HepG2 (cell line): ENCODE data around the gene HNRNPM. TPM values are rescaled to one million over a fixed set of nuclear protein-coding genes. Genes with fewer than 3 reads are reported as not detected.

Experiments used
- ATAC-seq: fragments of 200-7000 bp; cut with Tn5 transposase; 3 replicates; pipeline ENCODE4 v1.9.1; 2020; ENCODE audit warnings: mild to moderate bottlenecking, moderate library complexity
- BruUV-seq: library from RNA; stranded (reverse); fragments of 400-500 nt; replicated peaks from 2 replicates; lab custom pipeline; 2021; lab: Mats Ljungman, UMichigan
- CTCF ChIA-PET: fragments of 300-600 bp; formaldehyde crosslinking; extraction: SDS; loops from one replicate; lab custom pipeline; 2021; ENCODE audit warnings: low total read pairs, inconsistent platforms, low intra/inter-chr PET ratio; lab: Yijun Ruan, JAX
- POLR2A ChIA-PET: fragments of 350-600 bp; sonication (Branson Sonifier 250); formaldehyde crosslinking; loops from one replicate; lab custom pipeline; 2020; ENCODE audit warnings: antibody characterized with exemption, inconsistent platforms; lab: Yijun Ruan, JAX
- DNase-seq: peaks from one replicate; pipeline ENCODE4 v3.0.0-alpha.2; 2015; ENCODE audit warnings: low spot score
- FAIRE-seq: peaks from 3 replicates; lab custom pipeline; 2011; peaks lifted over from hg19 to GRCh38; lab: Jason Lieb, UNC
- H2AFZ ChIP-seq: one replicate; pipeline ENCODE4 v1.6.1; 2011; ENCODE audit warnings: low read length, inconsistent platforms
- H3K27ac ChIP-seq: fragments of 300-600 bp; 3 replicates; pipeline ENCODE4 v1.8.0; 2011; ENCODE audit warnings: mixed run types, mild to moderate bottlenecking, mixed read lengths, low read length, inconsistent platforms; ENCODE audit not compliant: insufficient read depth; ENCODE audit errors: extremely low read length
- H3K27me3 ChIP-seq, 2 experiments: fragments of 200-600 bp in 1 of 2; 2 replicates in 1 of 2; 3 replicates in 1 of 2; pipeline versions ENCODE4 v1.6.0 to v1.8.0; 2011; ENCODE audit warnings: low read length in 2 of 2, mild to moderate bottlenecking in 2 of 2, moderate library complexity in 2 of 2, inconsistent platforms in 1 of 2; ENCODE audit not compliant: insufficient read depth in 2 of 2, control insufficient read depth in 1 of 2
- H3K36me3 ChIP-seq, 2 experiments: fragments of 200-600 bp in 1 of 2; replicated peaks in 1 of 2; 2 replicates in 1 of 2; 3 replicates in 1 of 2; pipeline versions ENCODE4 v1.5.1 to v1.8.0; 2011; ENCODE audit warnings: low read length in 2 of 2, inconsistent platforms in 1 of 2; ENCODE audit not compliant: insufficient read depth in 2 of 2, control insufficient read depth in 1 of 2
- H3K4me1 ChIP-seq: 2 replicates; pipeline ENCODE4 v1.5.1; 2012; ENCODE audit warnings: low read length, inconsistent platforms; ENCODE audit not compliant: insufficient read depth
- H3K4me2 ChIP-seq: 2 replicates; pipeline ENCODE4 v1.6.0; 2011; ENCODE audit warnings: low read depth, low read length, inconsistent platforms
- H3K4me3 ChIP-seq, 3 experiments: fragments of 200-600 bp in 1 of 3; sonication (generic), shearing (Covaris generic) in 1 of 3; replicated peaks in 1 of 3; 2 replicates each; pipeline ENCODE4 v1.5.1; 2011 to 2016; ENCODE audit warnings: low read length in 3 of 3, inconsistent platforms in 2 of 3, low read depth in 2 of 3, mild to moderate bottlenecking in 2 of 3, control low read depth in 1 of 3, mixed read lengths in 1 of 3; ENCODE audit not compliant: insufficient read depth in 1 of 3
- H3K79me2 ChIP-seq: one replicate; pipeline ENCODE4 v1.6.1; 2011; ENCODE audit warnings: low read length, inconsistent platforms; ENCODE audit not compliant: insufficient read depth
- H3K9ac ChIP-seq: 2 replicates; pipeline ENCODE4 v1.6.0; 2011; ENCODE audit warnings: mild to moderate bottlenecking, low read depth, low read length, inconsistent platforms; ENCODE audit not compliant: insufficient read depth
- H3K9me3 ChIP-seq: 2 replicates; pipeline ENCODE4 v1.5.1; 2012; ENCODE audit warnings: mild to moderate bottlenecking, low read length
- H4K20me1 ChIP-seq: 2 replicates; pipeline ENCODE4 v1.6.0; 2011; ENCODE audit warnings: inconsistent platforms, mild to moderate bottlenecking, low read length, moderate library complexity; ENCODE audit not compliant: insufficient read depth
- ARNTL ChIP-seq: sonication (generic); formaldehyde crosslinking; IDR thresholded peaks from 2 replicates; pipeline ENCODE4 v1.4.0; 2020; ENCODE audit warnings: mild to moderate bottlenecking, missing genetic modification reagents
- DPF2 ChIP-seq: sonication (generic); formaldehyde crosslinking; IDR thresholded peaks from 2 replicates; pipeline ENCODE4 v1.4.0; 2020; ENCODE audit warnings: mild to moderate bottlenecking, low read depth, missing genetic modification reagents, borderline replicate concordance
- GPN1 ChIP-seq: sonication (generic); formaldehyde crosslinking; IDR thresholded peaks from 2 replicates; pipeline ENCODE4 v1.5.1; 2020; ENCODE audit warnings: missing genetic modification reagents, borderline replicate concordance
- LCORL ChIP-seq, 2 experiments: fragments of 450-650 bp in 1 of 2; sonication (generic) in 1 of 2; formaldehyde crosslinking in 1 of 2; IDR thresholded peaks; 2 replicates each; pipeline versions ENCODE4 v1.5.0 to v1.6.1; 2017 to 2020; ENCODE audit warnings: antibody characterized with exemption in 1 of 2, missing genetic modification reagents in 1 of 2
- MED1 ChIP-seq: sonication (generic); formaldehyde crosslinking; IDR thresholded peaks from 2 replicates; pipeline ENCODE4 v1.4.0; 2020; ENCODE audit warnings: missing genetic modification reagents
- NCOA2 ChIP-seq: sonication (generic); formaldehyde crosslinking; IDR thresholded peaks from 2 replicates; pipeline ENCODE4 v1.8.0; 2022; ENCODE audit warnings: inconsistent platforms
- RBFOX2 ChIP-seq: fragments of 200-400 bp; formaldehyde crosslinking; IDR thresholded peaks from 2 replicates; pipeline ENCODE4 v1.6.1; 2017; ENCODE audit warnings: low read depth, mild to moderate bottlenecking, low read length
- REL ChIP-seq: sonication (generic); formaldehyde crosslinking; conservative IDR thresholded peaks from 2 replicates; pipeline ENCODE4 v1.8.0; 2022; ENCODE audit warnings: mild to moderate bottlenecking, missing genetic modification reagents, moderate library complexity
- SAFB2 ChIP-seq: sonication (generic); formaldehyde crosslinking; IDR thresholded peaks from 2 replicates; pipeline ENCODE4 v1.5.1; 2020; ENCODE audit warnings: missing genetic modification reagents, low read depth, mild to moderate bottlenecking, borderline replicate concordance
- SATB2 ChIP-seq: sonication (generic); formaldehyde crosslinking; IDR thresholded peaks from 2 replicates; pipeline ENCODE4 v1.5.0; 2020; ENCODE audit warnings: missing genetic modification reagents
- ZMYM3 ChIP-seq: sonication (generic); formaldehyde crosslinking; IDR thresholded peaks from 2 replicates; pipeline ENCODE4 v1.5.1; 2020; ENCODE audit warnings: mild to moderate bottlenecking, missing genetic modification reagents
- ZNF572 ChIP-seq: sonication (generic); formaldehyde crosslinking; IDR thresholded peaks from 2 replicates; pipeline ENCODE4 v1.5.1; 2020; ENCODE audit warnings: mild to moderate bottlenecking, missing genetic modification reagents
- ZNF672 ChIP-seq: sonication (generic); formaldehyde crosslinking; IDR thresholded peaks from 2 replicates; pipeline ENCODE4 v1.8.1; 2022; ENCODE audit warnings: missing genetic modification reagents
- ZSCAN20 ChIP-seq: sonication (generic); formaldehyde crosslinking; IDR thresholded peaks from 2 replicates; pipeline ENCODE4 v1.4.0; 2020; ENCODE audit warnings: missing genetic modification reagents, mild to moderate bottlenecking, borderline replicate concordance
- WGBS: methylation state at CpG from one replicate; pipeline ENCODE4 v1.1.6; 2017; ENCODE audit warnings: low lambda C conversion rate; 5-methylcytosine and 5-hydroxymethylcytosine counted together
- in situ Hi-C: cut with HindIII; loops from 2 replicates; pipeline ENCODE4 v1.10.0; 2017; ENCODE audit warnings: low pct_unique_long_range_greater_than_20kb; ENCODE audit not compliant: extremely low pct_ligation_motif_present
- intact Hi-C: fragments of 100-400 bp; cut with micrococcal nuclease; formaldehyde crosslinking; loops from one replicate; pipeline ENCODE4 v1.10.0; 2022; ENCODE audit not compliant: unreplicated experiment
- polyA plus RNA-seq, 8 experiments: library from polyadenylated mRNA; depleted of rRNA in 3 of 8; stranded (reverse) in 7 of 8; unstranded in 1 of 8; fragments of >200 nt; fragmentation: Illumina TruSeq in 4 of 8; extraction: Trizol in 4 of 8; gene quantifications; 2 replicates each; pipeline versions ENCODE4 v1.2.1 to v1.2.3, GENCODE V29; 2011 to 2016; ENCODE audit warnings: low read depth in 4 of 8, missing spikeins in 1 of 8, mixed read lengths in 1 of 8; ENCODE audit not compliant: insufficient read depth in 1 of 8
- total RNA-seq, 5 experiments: library from RNA; depleted of rRNA; stranded (reverse); fragments of >200 nt; fragmentation: Illumina TruSeq; extraction: Trizol; gene quantifications; 2 replicates each; pipeline ENCODE4 v1.2.3, GENCODE V29; 2016; ENCODE audit warnings: low read depth in 1 of 5

HNRNPM gene
- total and polyA plus RNA-seq, 2 of the 13 experiments (the other 11 are each of a cell fraction or from before 2014, with no cell fraction given): 56.7 to 102 TPM

- Histone ChIP-seq H4K20me1 (no peaks in the 10 kb centered on the region), H3K4me1 (peaks cover 35% of the 10 kb centered on the region), H3K9me3 (no peaks in the 10 kb centered on the region), H3K79me2 (no peaks in the 10 kb centered on the region), H3K27ac (no peak overlapping the region), H3K4me2 (no peak overlapping the region), H2AFZ (no peak overlapping the region), H3K27me3 (peaks cover 2 to 28% of the 10 kb centered on the region in 2 experiments; a peak in 3 of 5 replicates), H3K9ac (no peak overlapping the region), H3K36me3 (no peaks in the 10 kb centered on the region), H3K4me3 (no peak overlapping the region)
- no peak for DNase-seq
- FAIRE-seq: no peak
- in situ Hi-C loops (no loop called here), intact Hi-C loops (no loop called here)
- BruUV-seq: no TSS peak
- TF ChIP-seq MED1 (no peak), ZMYM3 (CRISPR knock-in tag) (peak; percentile 63; the same call in 1 of the 2 replicates)
- POLR2A ChIA-PET: no interaction called here
- WGBS: 17% methylated on average over 6 of the region's 6 CpGs
- no peak for ATAC-seq
- CTCF ChIA-PET: no interaction called here
These were observed 56.7 kb downstream of the HNRNPM start for GRCh38 chr19:8501516-8501915.

DNA sequence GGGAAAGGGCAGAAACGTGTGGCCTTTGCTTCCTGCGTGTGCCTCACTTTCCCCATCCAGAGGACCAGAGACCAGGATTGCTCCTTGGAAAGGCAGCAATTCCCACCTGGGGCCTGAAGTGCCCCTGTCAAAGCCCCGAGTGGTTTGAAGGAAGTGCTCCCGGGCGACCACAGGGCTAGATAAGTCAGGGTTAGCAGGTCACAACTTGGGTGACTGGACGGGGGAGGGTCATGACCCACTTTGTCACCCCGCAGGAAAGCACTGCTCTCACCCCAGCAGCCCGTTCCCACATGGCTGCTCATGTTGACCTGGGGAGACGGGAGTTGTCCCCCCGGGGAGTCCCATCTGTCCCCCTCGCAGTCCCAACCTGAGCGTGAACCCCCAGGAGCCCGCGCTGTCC, 57.2 kb downstream of the HNRNPM start:
- in situ Hi-C loops (no loop called here), intact Hi-C loops (no loop called here)
- Histone ChIP-seq H3K9ac (no peak overlapping the region), H2AFZ (no peak overlapping the region), H3K4me2 (no peak overlapping the region), H3K9me3 (no peaks in the 10 kb centered on the region), H3K36me3 (no peaks in the 10 kb centered on the region), H3K4me1 (peaks cover 37% of the 10 kb centered on the region), H3K79me2 (no peaks in the 10 kb centered on the region), H3K4me3 (no peak overlapping the region; a peak in 1 of 6 replicates), H3K27me3 (peaks cover 2 to 28% of the 10 kb centered on the region in 2 experiments; a peak in 3 of 5 replicates)
- ATAC-seq (no peak), FAIRE-seq (no peak)
- BruUV-seq: no TSS peak
- ChIA-PET POLR2A (no interaction called here), CTCF (no interaction called here)
- no peak for TF ChIP-seq DPF2 (CRISPR knock-in tag)
- no peak for TF ChIP-seq ZNF572 (CRISPR knock-in tag)
- TF ChIP-seq ARNTL (CRISPR knock-in tag): no peak
- no peak for TF ChIP-seq REL (CRISPR knock-in tag)
- TF ChIP-seq ZNF672 (CRISPR knock-in tag): no peak
- TF ChIP-seq GPN1 (CRISPR knock-in tag): no peak
- no peak for TF ChIP-seq SATB2 (CRISPR knock-in tag)
- no peak for TF ChIP-seq SAFB2
- TF ChIP-seq LCORL (IDR thresholded peaks at IDR 0.05): no peak
- no peak for TF ChIP-seq LCORL (CRISPR knock-in tag; IDR thresholded peaks at IDR 0.05)
- TF ChIP-seq NCOA2 (CRISPR knock-in tag): no peak
- TF ChIP-seq RBFOX2: no peak
- TF ChIP-seq ZSCAN20 (CRISPR knock-in tag): no peak
- TF ChIP-seq, all 625 proteins: peak for 0
- H3K27ac ChIP-seq: no peak overlapping the region
- H4K20me1 ChIP-seq: no peaks in the 10 kb centered on the region
- 3% methylated on average over 5 of the region's 14 CpGs for WGBS
- no peak for DNase-seq
